Embryonic facial prominence (tissue), 1 donor: ENCODE data around the gene TBX22.
"Not testable (repeated sequence)": the region's sequence is repeated elsewhere in the genome, so short reads cannot be mapped to it uniquely, and the experiment has no call there.

ENCODE experiments used
- DNase-seq: peaks from one replicate; pipeline ENCODE4 v3.0.0-alpha.2; 2016; ENCODE audit errors: extremely low spot score

Gene TBX22, protein sequence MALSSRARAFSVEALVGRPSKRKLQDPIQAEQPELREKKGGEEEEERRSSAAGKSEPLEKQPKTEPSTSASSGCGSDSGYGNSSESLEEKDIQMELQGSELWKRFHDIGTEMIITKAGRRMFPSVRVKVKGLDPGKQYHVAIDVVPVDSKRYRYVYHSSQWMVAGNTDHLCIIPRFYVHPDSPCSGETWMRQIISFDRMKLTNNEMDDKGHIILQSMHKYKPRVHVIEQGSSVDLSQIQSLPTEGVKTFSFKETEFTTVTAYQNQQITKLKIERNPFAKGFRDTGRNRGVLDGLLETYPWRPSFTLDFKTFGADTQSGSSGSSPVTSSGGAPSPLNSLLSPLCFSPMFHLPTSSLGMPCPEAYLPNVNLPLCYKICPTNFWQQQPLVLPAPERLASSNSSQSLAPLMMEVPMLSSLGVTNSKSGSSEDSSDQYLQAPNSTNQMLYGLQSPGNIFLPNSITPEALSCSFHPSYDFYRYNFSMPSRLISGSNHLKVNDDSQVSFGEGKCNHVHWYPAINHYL

DNA sequence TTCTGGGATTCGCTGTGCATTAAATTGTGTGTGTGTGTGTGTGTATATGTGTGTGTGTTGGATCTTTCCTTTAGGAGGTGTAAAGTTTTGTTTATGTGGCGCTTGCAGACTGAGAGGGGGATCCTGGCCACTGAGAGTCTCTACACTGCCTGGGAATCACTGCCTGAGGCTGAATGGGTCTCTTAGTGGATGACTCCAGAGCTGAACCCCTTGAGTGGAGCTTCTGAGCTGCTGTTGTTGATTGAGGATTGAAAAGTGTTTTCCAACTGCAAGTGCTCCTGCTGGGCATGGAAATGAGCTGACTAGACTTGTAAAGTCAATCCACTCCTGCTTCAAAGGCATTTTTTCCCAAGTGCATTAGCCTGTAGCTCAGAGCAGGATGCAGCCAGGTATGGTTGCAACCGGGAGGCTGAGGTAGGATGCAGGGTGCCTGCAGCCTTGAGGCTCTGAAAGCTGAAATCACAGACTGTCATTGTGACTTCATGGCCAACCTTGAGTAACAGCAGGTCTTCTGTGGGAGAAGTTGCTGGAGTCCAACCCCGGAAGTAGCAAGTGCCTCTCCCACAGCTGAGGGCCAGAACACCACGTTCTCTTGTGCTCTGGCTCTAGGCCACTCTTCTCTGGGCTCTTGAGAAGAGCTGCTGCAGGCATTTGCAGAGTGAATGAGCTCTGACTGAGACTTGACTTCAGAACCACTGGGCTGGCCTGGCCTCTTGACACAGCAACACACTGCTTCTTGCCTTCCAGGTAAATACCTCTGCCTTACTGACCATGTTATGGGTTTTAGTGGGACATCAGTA, at the start of gene TBX22:
TSS of gene TBX22 (plus strand) at position 613 of the 800 bp plus-strand sequence. CDS start 7,517 bp downstream, outside the sequence.
- no peak for DNase-seq

DNA sequence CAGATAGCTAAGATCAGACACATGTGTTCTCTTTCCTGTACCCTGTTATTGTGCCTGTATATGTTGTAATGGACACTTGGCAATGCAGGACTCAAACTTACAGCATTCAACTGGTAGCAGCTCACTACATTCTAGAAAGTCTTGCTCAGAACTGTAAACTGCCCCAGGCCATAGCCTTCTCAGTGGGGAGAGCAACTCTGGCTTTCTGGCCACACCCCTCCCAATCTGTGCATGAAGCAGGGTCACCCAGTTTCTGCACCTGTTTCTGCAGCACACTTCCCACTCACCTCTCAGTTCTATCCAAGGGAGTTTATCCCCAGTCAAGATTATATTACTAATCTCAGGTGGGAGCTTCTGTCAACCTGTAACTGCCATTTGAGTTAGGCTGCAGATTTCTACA, 38.9 kb upstream of the TBX22 start:
- no peak for DNase-seq

DNA sequence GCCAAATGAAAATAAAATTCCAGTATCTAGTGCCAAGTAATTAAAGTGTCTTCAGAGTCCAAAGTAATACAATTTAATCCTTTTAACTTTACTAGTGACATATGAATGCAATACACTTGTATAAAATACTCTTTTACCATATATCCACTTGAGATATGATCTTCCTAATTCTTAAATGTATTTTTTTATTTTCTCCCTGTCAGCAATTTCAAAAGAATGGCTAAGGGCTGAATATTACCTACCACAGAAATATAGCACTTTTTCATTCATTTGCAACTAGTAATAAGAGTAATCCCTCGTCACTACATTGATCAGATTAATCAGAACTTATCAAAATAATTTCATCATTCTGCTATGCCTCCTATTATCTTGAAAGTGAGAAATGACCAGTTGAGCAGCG, 10.1 kb upstream of the TBX22 start:
- no peak for DNase-seq

DNA sequence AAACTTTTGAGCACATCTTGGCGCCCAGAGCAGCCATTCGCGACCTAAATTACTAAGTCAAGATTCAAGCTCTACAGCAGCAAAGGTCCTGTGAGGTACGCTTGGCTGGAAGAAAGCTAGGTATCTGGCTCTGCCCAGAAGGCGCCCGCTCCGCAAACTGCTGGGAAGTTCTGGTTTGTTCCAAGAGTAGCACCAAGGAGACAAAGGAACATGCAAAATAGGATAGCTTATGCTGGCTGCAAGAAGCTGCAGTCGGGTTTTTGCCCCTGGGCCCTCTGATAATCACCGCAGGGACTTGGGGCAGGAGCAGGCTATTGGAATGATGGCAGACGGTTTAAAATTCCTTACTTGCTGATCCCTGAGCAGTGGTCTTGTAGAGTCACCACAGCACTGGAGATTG, 3.0 kb upstream of the TBX22 start:
- no peak for DNase-seq

DNA sequence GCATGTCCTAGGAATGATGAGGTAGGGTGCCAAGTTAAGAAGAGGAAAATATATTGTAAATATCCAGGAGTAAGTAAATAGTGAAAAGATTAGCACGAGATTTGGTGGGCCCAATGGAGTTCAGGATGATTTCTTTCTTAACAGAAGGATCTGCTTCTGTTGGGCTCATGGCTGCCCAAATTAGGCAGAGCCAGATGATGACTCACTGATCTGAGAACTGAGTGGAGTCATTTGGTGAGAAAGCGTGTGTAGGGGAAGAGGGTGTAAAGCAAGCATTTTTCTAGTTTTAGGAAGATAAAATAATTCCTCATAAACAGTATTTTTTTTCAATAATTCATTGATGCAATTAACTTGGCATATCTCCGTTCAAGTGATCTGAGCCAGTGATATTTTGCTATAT, 1.6 kb downstream of the TBX22 start:
- no peak for DNase-seq

DNA sequence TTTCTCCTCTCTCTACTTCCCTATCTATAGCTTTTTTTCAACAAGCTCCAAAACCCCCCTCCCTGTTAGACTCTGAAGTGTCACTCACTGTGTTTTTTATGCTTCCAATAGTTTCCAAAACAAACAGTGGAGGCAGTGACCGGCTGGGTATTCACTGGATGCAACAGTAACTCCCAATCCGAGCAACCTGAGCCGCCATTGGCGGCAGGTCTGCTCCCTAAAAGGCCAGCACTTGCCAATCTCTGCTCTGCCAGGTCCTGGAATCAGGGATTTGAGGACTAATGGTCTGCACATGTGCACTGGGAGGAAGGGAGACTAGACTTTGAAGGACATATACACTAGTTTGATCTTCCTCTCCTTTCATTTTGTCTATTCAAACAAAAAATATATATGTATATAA, 7.1 kb downstream of the TBX22 start:
- no peak for DNase-seq

DNA sequence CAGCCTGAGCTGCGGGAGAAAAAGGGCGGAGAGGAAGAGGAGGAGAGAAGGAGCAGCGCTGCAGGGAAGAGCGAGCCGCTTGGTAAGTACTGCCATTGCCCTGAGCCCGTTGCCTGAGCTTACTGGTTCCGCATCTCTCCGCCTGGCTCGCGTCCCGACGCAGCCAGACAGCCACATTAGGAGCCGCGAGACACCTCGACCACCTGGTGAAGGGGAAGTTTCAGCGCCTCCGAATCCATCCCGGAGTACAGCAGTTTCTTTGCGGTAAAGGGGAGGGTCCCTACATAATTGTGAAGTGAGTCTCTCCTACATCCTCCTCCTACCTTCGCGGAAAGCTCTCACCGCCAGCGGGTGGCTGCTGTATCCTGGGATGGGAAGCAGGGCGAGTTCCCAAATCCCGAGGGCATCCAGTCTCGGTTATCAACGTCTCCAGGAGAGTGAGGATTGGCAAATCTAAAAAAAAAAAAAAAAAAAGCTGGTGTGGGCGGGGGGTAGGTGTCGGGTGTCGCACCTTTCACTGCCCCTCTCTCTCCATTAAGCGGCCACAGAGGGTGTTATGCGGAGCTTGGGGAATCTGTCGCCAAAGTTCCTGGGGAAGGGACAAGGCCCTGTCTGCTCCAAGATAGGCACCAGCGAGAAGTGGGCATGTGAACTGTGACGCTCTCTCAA, 7.9 kb downstream of the TBX22 start:
- no peak for DNase-seq

DNA sequence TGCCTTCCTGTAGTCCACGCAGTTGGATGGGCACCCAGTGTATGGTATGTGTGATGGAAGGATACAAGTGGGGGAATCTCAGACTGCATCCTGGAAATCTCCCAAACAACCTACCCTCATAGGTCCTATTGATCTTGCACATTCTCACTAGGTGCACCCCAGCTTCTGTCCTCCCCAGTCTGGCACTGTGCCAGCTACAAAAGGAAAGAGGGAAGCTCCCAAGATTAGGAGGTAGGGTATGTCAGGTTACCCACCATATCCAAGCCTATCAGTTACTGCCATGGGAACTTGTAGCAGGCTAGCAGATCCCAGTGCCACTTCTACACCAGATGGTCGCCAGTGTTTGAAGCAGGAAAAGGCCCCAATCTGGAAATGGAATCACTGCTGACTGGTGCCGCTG, 11.6 kb downstream of the TBX22 start:
- DNase-seq: no peak

DNA sequence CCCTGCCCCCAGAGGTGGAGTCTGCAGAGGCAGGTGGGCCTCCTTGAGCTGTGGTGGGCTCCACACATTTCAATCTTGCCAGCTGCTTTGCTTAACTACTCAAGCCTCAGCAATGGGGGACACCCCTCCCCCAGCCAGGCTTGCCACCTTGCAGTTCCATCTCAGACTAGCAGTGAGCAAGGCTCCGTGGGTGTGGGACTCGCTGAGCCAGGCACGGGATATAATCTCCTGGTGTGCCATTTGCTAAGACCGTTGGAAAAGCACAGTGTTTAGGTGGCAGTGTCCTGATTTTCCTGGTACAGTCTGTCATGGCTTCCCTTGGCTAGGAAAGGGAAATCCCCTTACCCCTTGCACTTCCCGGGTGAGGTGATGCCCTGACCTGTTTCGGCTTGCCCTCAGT, 51.6 kb downstream of the TBX22 start:
- DNase-seq: not testable (repeated sequence)

DNA sequence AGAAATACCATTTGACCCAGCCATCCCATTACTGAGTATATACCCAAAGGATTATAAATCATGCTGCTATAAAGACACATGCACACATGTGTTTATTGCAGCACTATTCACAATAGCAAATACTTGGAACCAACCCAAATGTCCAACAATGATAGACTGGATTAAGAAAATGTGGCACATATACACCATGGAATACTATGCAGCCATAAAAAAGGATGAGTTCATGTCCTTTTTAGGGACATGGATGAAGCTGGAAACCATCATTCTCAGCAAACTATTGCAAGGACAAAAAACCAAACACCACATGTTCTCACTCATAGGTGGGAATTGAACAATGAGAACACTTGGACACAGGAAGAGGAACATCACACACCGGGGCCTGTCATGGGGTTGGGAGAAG, 61.1 kb downstream of the TBX22 start:
- not testable (repeated sequence) for DNase-seq
